ENCODE measurements around the gene PCDHA1. TPM values are rescaled to one million over a fixed set of nuclear protein-coding genes. Genes with fewer than 3 reads are reported as not detected.

Gene PCDHA1
- total RNA-seq, 1 donor from 2014 or later = not detected

GRCh38 chr5:141022384-141022783 is 236.4 kb downstream of the PCDHA1 start:
- Mint-ChIP-seq H3K27me3 (no peaks in the 10 kb centered on the region), H3K27ac (no peak overlapping the region), H3K4me1 (ENCODE audit: unreplicated experiment) (no peaks in the 10 kb centered on the region), H3K36me3 (no peaks in the 10 kb centered on the region), H3K9me3 (no peaks in the 10 kb centered on the region), H3K4me3 (no peak overlapping the region)
- no peak for DNase-seq (ENCODE audit: extremely low spot score, unreplicated experiment)
- no peak for TF ChIP-seq CTCF (conservative IDR thresholded peaks at IDR 0.05)

- DNase-seq (ENCODE audit: extremely low spot score, unreplicated experiment) = no peak
- Mint-ChIP-seq H3K27ac (no peak overlapping the region), H3K9me3 (no peaks in the 10 kb centered on the region), H3K36me3 (no peaks in the 10 kb centered on the region), H3K4me1 (ENCODE audit: unreplicated experiment) (no peaks in the 10 kb centered on the region), H3K4me3 (no peak overlapping the region), H3K27me3 (no peaks in the 10 kb centered on the region)
- no peak for TF ChIP-seq CTCF (conservative IDR thresholded peaks at IDR 0.05)
Measured at GRCh38 chr5:141031006-141031405, 245.1 kb downstream of the PCDHA1 start.

GRCh38 chr5:141032626-141033025 is 246.7 kb downstream of the PCDHA1 start:
- Mint-ChIP-seq H3K9me3 (no peaks in the 10 kb centered on the region), H3K27me3 (no peaks in the 10 kb centered on the region), H3K4me1 (ENCODE audit: unreplicated experiment) (no peaks in the 10 kb centered on the region), H3K36me3 (no peaks in the 10 kb centered on the region), H3K4me3 (no peak overlapping the region), H3K27ac (no peak overlapping the region)
- TF ChIP-seq CTCF (conservative IDR thresholded peaks at IDR 0.05) = peak; percentile 46
- DNase-seq (ENCODE audit: extremely low spot score, unreplicated experiment) = no peak

GRCh38 chr5:141039061-141039460 is 253.1 kb downstream of the PCDHA1 start:
- Mint-ChIP-seq H3K27me3 (peaks cover 6% of the 10 kb centered on the region), H3K36me3 (no peaks in the 10 kb centered on the region), H3K4me3 (peak overlapping the region; percentile 1)

GRCh38 chr5:141039517-141039916 is 253.6 kb downstream of the PCDHA1 start:
- H3K9me3 Mint-ChIP-seq = no peaks in the 10 kb centered on the region
- no peaks in the 10 kb centered on the region for H3K36me3 Mint-ChIP-seq
- no peak for DNase-seq (ENCODE audit: extremely low spot score, unreplicated experiment)
- H3K27me3 Mint-ChIP-seq = peaks cover 10% of the 10 kb centered on the region
- no peaks in the 10 kb centered on the region for H3K4me1 Mint-ChIP-seq (ENCODE audit: unreplicated experiment)
- no peak overlapping the region for H3K27ac Mint-ChIP-seq
- no peak for TF ChIP-seq CTCF (conservative IDR thresholded peaks at IDR 0.05)
- H3K4me3 Mint-ChIP-seq = no peak overlapping the region

More at GRCh38 chr5:141039061-141039460, 253.1 kb downstream of the PCDHA1 start:
- no peak for DNase-seq (ENCODE audit: extremely low spot score, unreplicated experiment)
- Mint-ChIP-seq H3K27ac (no peak overlapping the region), H3K4me1 (ENCODE audit: unreplicated experiment) (no peaks in the 10 kb centered on the region), H3K9me3 (no peaks in the 10 kb centered on the region)
- no peak for TF ChIP-seq CTCF (conservative IDR thresholded peaks at IDR 0.05)

All from type B pancreatic cell (in vitro differentiated cells).